D721Med (cell line): ENCODE measurements around the gene ENO4.

Experiments used
- DNase-seq: peaks from one replicate; pipeline ENCODE4 v3.0.0; 2011; ENCODE audit warnings: low spot score; ENCODE audit not compliant: insufficient read length
- FAIRE-seq: peaks from 2 replicates; lab custom pipeline; 2011; peaks lifted over from hg19 to GRCh38; lab: Jason Lieb, UNC
- CTCF ChIP-seq: IDR thresholded peaks from 2 replicates; pipeline ENCODE4 v1.5.1; 2012; ENCODE audit warnings: mild to moderate bottlenecking, control low read depth; ENCODE audit not compliant: insufficient read depth; ENCODE audit errors: missing control alignments

ENO4 gene

GRCh38 chr10:116879817-116880216 is 30.5 kb downstream of the ENO4 start:
- TF ChIP-seq CTCF = no peak
- FAIRE-seq (no peak), DNase-seq (no peak)

- FAIRE-seq = no peak
- TF ChIP-seq CTCF = no peak
- DNase-seq = no peak
Observed at GRCh38 chr10:116880716-116881482, 31.6 kb downstream of the ENO4 start.

GRCh38 chr10:116882639-116883038 is 33.3 kb downstream of the ENO4 start:
- no peak for FAIRE-seq
- no peak for DNase-seq
- no peak for TF ChIP-seq CTCF

GRCh38 chr10:116886772-116887171 is 37.5 kb downstream of the ENO4 start:
- no peak for FAIRE-seq

GRCh38 chr10:116888380-116889055 is 39.2 kb downstream of the ENO4 start:
- DNase-seq (no peak), FAIRE-seq (no peak)
- no peak for TF ChIP-seq CTCF

More at GRCh38 chr10:116886772-116887171, 37.5 kb downstream of the ENO4 start:
- no peak for DNase-seq
- no peak for TF ChIP-seq CTCF

GRCh38 chr10:116889066-116889465 is 39.8 kb downstream of the ENO4 start:
- no peak for TF ChIP-seq CTCF
- DNase-seq = no peak
- FAIRE-seq = no peak

GRCh38 chr10:116891208-116891607 is 41.9 kb downstream of the ENO4 start:
- TF ChIP-seq CTCF = no peak
- FAIRE-seq = no peak
- no peak for DNase-seq
